Osteocyte (in vitro differentiated cells): ENCODE results near the gene TLR6. TPM values are rescaled to one million over a fixed set of nuclear protein-coding genes. Genes with fewer than 3 reads are reported as not detected.

ENCODE experiments used
- DNase-seq: peaks from one replicate; pipeline ENCODE4 v3.0.0; 2021; ENCODE audit warnings: mixed read lengths; ENCODE audit not compliant: unreplicated experiment; ENCODE audit errors: extremely low spot score
- H3K27ac Mint-ChIP-seq: one replicate; pipeline ENCODE4 v1.8.0; 2021; ENCODE audit warnings: mild to moderate bottlenecking, mixed read lengths; ENCODE audit not compliant: unreplicated experiment
- H3K27me3 Mint-ChIP-seq: one replicate; pipeline ENCODE4 v1.8.0; 2021; ENCODE audit warnings: mixed read lengths; ENCODE audit not compliant: unreplicated experiment
- H3K36me3 Mint-ChIP-seq: one replicate; pipeline ENCODE4 v1.8.0; 2021; ENCODE audit warnings: mixed read lengths; ENCODE audit not compliant: unreplicated experiment
- H3K4me1 Mint-ChIP-seq: one replicate; pipeline ENCODE4 v1.8.0; 2021; ENCODE audit warnings: mixed read lengths; ENCODE audit not compliant: unreplicated experiment
- H3K4me3 Mint-ChIP-seq: one replicate; pipeline ENCODE4 v1.8.0; 2021; ENCODE audit warnings: mild to moderate bottlenecking, moderate library complexity, mixed read lengths; ENCODE audit not compliant: unreplicated experiment
- H3K9me3 Mint-ChIP-seq: one replicate; pipeline ENCODE4 v1.8.0; 2021; ENCODE audit warnings: mixed read lengths; ENCODE audit not compliant: unreplicated experiment
- total RNA-seq: library from RNA; stranded (reverse); gene quantifications from 2 replicates; pipeline ENCODE4 v1.2.1, GENCODE V29; 2021
- TF ChIP-seq, protein P1 (sequence below): fragments of 200-600 bp; sonication (generic); IDR thresholded peaks from 2 replicates; pipeline ENCODE4 v1.5.0; 2021; ENCODE audit warnings: antibody characterized with exemption, mild to moderate bottlenecking, moderate library complexity

The TLR6 gene
- total RNA-seq, 1 donor from 2014 or later, result 2.5 TPM

GRCh38 chr4:38804654-38805295 is 51.8 kb downstream of the TLR6 start, which contains the start of gene TLR1:
Gene TLR1, minus strand, starts transcription at chr4:38804791. Its CDS starts 5,960 bp downstream, at chr4:38798831.
- H3K4me1 Mint-ChIP-seq, result peaks cover 20% of the 10 kb centered on the region
- no peaks in the 10 kb centered on the region for H3K9me3 Mint-ChIP-seq
- H3K36me3 Mint-ChIP-seq, result no peaks in the 10 kb centered on the region
- no peak for DNase-seq
- H3K4me3 Mint-ChIP-seq, result no peak within 1 kb of the TSS
- peak within 1 kb of the TSS; percentile 75 for H3K27ac Mint-ChIP-seq
- TF ChIP-seq, protein P1, sequence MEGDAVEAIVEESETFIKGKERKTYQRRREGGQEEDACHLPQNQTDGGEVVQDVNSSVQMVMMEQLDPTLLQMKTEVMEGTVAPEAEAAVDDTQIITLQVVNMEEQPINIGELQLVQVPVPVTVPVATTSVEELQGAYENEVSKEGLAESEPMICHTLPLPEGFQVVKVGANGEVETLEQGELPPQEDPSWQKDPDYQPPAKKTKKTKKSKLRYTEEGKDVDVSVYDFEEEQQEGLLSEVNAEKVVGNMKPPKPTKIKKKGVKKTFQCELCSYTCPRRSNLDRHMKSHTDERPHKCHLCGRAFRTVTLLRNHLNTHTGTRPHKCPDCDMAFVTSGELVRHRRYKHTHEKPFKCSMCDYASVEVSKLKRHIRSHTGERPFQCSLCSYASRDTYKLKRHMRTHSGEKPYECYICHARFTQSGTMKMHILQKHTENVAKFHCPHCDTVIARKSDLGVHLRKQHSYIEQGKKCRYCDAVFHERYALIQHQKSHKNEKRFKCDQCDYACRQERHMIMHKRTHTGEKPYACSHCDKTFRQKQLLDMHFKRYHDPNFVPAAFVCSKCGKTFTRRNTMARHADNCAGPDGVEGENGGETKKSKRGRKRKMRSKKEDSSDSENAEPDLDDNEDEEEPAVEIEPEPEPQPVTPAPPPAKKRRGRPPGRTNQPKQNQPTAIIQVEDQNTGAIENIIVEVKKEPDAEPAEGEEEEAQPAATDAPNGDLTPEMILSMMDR, result peak; percentile 61
- H3K27me3 Mint-ChIP-seq, result no peaks in the 10 kb centered on the region

GRCh38 chr4:38803833-38804653 is 52.6 kb downstream of the TLR6 start:
- no peak for DNase-seq
- Mint-ChIP-seq H3K9me3 (no peaks in the 10 kb centered on the region), H3K4me3 (no peak overlapping the region), H3K27ac (peak overlapping the region; percentile 75), H3K27me3 (no peaks in the 10 kb centered on the region), H3K36me3 (no peaks in the 10 kb centered on the region), H3K4me1 (peaks cover 20% of the 10 kb centered on the region)
- TF ChIP-seq, protein P1, result no peak

DNA sequence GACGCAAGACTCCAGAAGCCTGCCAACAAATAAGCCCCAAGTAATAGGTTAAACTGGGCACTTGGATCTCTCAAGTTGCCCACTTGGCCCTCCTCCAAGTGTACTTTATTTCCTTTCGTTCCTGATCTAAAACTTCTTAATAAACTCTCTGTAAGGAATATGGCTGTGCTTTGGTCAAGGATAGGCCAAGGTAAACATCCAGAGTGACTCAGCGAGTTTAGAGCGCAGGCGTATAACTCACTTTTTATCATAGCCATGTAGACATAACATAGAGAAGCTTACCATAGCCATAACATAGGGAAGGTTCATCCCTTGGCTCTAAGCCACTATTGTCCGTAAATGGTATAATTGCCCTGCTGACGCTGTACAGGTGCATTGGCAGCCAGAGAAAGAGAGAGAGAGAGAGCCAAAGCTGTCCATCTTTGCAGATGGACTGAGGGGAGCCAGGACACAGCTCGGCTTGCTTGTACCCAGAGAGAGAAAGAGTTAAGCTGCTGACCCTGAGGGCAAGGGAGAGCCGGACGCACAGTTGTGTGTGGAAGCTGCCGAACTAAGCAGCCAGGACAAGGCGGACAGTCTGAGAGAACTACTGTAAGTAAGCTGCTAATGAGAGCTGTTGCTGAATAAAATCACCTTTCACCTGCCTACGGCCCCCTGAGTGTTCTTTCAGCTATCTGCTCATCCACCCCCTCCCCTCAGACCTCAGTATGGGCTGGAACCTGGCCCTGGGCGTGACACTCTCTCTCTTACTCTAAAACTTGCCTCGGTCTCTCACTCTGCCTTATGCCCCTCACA is 53.9 kb downstream of the TLR6 start:
- Mint-ChIP-seq H3K27me3 (no peaks in the 10 kb centered on the region), H3K4me3 (no peak overlapping the region), H3K4me1 (peaks cover 20% of the 10 kb centered on the region), H3K27ac (no peak overlapping the region), H3K9me3 (no peaks in the 10 kb centered on the region), H3K36me3 (no peaks in the 10 kb centered on the region)
- TF ChIP-seq, protein P1, result no peak
- no peak for DNase-seq

DNA sequence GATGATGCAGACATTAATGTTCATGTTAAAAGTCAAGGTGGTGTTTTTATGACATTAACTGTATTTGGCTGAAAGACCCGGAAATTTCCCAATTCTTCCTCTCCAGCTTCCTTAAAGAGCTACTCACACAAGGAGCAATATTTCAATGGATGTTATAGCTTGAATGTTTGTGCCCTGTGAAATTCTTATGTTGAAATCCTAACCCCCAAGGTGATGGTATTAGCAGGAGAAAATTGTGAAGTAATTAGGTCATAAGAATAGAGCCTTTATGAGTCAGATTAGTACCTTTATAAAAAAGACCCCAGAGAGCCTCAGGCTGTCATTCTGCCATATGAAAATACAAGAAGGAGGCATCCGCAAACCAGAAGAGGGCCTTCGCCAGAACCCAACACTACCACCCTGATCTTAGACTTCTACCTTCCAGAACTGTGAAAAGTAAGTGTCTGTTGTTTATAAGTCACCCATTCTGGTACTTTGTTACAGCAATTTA is 55.6 kb downstream of the TLR6 start:
- Mint-ChIP-seq H3K27ac (no peak overlapping the region), H3K27me3 (no peaks in the 10 kb centered on the region), H3K4me1 (peaks cover 20% of the 10 kb centered on the region), H3K9me3 (no peaks in the 10 kb centered on the region), H3K36me3 (no peaks in the 10 kb centered on the region), H3K4me3 (no peak overlapping the region)
- DNase-seq, result no peak
- TF ChIP-seq, protein P1, result no peak
